DMS79 treated with DMSO at 0.1 percent for 48 hours (cell line): ENCODE measurements around the gene AMBRA1.

Experiments used
- DNase-seq: peaks from one replicate; lab custom pipeline; 2025; lab: John Stamatoyannopoulos, UW

AMBRA1 gene

GRCh38 chr11:46570790-46571398 lies 22.9 kb downstream of the AMBRA1 start:
- no peak for DNase-seq

- no peak for DNase-seq
Measured at GRCh38 chr11:46565232-46565840, 28.5 kb downstream of the AMBRA1 start.

DNA sequence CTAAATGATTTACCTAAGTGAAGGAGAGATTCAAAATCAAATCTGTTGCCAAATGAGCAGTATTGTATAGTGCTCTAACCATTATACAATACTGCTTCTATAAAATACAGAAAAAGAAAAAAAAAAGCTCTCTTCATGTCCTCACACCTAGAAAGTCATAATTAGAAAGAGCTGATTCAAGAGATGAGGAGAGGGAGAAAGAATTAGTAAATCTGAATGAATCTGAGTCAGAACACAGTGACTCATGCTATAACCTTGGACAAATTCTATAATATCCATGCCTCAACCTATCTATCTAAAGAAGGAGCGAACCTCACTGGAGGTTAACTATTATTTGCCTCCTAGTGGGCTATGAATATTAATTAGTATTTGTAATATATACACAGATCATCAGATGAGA lies 29.4 kb downstream of the AMBRA1 start:
- no peak for DNase-seq

DNA sequence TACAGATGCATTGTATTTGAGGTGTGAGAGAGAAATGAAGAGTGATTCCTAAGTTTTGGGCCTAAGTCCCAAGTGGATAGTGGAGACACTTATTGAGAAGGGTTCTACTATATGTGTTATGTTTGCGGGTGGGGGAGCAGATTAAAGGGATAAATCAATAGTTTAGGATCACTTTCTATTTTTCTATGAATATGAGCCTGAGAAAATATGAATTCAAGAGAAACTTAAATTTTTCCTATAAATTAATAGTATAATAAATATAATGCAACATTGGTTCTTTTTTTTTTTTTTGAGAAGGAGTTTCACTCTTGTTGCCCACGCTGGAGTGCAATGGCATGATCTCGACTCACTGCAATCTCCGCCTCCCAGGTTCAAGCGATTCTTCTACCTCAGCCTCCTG lies 31.3 kb downstream of the AMBRA1 start:
- DNase-seq, result no peak

GRCh38 chr11:46560300-46560991 lies 33.4 kb downstream of the AMBRA1 start:
- peak; percentile 14 for DNase-seq

- DNase-seq, result no peak
Measured at GRCh38 chr11:46559815-46560214, 34.0 kb downstream of the AMBRA1 start.

DNA sequence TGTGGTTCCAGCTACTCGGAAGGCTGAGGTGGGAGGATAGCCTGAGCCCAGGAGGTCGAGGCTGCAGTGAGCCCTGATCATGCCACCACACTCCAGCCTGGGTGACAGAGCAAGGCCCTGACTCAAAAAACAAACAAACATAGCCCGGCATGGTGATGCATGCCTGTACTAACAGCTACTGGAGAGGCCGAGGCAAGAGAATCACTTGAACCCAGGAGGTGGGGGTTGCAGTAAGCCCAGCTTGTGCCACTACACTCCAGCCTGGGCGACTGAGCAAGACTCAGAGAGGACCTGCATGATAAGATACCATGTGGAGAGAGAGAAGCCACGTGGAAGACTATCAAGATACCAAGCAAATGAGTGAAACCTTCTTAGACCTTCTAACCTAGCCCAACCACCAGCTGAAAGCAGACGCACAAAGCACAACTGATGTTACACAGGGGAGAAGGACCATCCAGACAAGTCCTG lies 36.1 kb downstream of the AMBRA1 start:
- DNase-seq, result no peak

DNA sequence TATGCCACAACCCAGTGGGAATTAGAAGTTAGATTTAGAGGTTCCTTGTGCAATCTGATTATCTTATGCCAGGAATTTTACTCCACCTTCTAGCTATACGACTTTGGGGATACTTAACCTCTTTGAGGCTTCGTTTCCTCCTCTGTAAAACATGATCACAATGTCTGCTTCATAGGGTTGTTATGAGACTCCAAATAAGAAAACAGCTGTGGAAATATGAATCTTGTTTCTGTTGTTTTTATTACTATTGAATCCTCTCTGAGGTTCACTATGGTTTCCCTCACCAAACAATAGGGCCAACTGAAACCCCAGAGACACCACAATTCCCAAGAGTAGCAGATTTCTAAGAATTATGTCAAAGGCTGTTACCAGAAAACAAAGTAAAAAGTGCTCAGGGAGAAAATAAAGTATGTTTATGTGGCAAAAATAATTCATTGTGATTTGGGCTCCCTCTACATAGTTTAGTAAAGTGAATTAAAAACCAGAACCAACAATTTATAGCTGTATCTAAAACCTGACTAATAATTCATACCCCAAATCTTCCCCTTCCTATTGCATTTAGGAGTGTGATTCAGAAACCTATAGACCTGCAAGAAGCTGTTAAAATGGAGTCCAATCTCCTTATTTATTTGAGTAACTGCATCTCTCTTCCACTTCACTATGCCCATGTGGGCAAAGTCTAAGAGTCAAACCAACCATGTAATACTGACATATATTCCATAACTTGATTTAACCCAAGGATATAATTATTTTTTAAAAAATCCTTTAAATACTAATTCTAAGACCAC lies 38.4 kb downstream of the AMBRA1 start:
- no peak for DNase-seq

DNA sequence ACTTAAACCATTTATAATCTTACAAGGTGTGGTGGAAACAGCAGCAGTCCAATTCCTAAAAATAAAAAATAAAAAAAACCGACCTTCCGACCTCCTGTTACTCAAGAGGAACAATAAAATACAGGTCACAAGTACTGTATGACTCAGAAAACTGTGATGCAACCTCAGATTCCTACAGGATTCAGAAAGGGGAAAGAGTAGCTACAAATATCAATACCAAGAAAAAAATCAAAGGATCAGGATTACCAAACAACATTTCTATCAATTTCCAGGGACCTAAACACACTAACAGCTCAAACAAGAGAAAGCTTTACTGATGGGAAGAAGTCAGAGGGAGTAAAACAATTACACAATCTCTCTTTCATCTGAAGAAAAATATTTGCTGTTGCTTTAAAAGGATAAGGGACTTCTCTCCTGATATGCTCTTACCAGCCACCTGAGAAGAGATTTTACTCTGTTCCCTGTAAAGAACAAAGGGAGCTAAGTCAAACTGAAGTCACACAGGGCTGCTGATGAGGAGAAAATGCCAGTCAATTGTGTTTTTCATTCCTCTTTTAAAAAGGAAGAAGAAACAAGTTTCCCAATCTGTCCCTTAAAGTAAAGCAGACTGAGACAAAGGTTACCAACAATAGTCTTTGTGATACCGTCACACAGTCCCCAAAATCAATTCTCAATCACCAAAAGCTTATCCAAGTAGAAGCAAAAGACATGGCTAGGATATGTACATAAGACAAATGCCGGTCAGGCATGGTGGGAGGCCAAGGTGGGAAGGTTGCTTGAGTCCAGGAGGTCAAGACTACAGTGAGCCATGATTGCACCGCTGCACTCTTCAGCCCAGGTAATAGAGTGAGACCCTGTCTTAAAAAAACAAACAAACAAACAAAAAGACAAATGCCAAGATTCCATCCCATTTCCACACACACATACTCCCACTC lies 39.3 kb downstream of the AMBRA1 start:
- DNase-seq, result no peak

DNA sequence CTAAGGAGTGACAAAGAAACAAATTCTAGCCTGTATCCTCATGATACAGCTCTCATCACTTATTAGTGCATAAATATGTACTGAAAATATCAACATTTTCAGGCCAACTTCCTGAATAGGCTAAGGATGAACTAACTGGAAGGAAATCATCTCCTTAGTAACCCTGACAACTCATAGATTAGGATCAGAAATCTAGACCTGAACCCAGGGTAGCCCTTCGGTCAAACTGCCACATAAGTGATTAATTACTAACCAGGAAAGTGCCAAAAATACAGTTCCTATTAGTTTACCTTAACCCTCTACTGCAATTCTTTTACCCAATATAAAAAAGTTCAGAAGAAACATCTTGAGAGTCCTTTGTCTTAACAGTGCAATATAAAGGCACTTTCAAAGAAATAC lies 40.0 kb downstream of the AMBRA1 start:
- no peak for DNase-seq

GRCh38 chr11:46551261-46551660 lies 42.6 kb downstream of the AMBRA1 start:
- DNase-seq, result no peak

- no peak for DNase-seq
Measured at GRCh38 chr11:46547579-46547978, 46.2 kb downstream of the AMBRA1 start.

DNA sequence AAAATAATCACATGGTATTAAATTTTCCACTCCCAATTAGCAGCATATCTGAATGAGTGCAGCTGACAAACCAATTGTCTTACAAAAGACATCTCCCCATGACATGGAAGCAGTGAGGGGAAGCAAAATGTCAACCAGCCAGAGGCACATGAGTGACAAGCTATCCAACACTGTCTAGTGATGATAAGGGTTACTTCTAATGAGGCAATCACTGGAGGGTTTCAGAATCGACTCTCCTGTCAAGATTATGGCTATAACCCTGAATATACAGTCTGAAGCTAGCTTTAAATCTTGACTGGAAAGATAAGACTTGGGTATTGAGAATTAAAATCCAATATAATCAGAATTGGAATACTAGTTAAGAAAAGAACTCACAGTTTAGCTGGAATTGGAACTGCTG lies 50.3 kb downstream of the AMBRA1 start:
- no peak for DNase-seq

- DNase-seq, result no peak
Measured at GRCh38 chr11:46541593-46542371, 52.0 kb downstream of the AMBRA1 start.

GRCh38 chr11:46540807-46541206 lies 53.0 kb downstream of the AMBRA1 start:
- no peak for DNase-seq

DNA sequence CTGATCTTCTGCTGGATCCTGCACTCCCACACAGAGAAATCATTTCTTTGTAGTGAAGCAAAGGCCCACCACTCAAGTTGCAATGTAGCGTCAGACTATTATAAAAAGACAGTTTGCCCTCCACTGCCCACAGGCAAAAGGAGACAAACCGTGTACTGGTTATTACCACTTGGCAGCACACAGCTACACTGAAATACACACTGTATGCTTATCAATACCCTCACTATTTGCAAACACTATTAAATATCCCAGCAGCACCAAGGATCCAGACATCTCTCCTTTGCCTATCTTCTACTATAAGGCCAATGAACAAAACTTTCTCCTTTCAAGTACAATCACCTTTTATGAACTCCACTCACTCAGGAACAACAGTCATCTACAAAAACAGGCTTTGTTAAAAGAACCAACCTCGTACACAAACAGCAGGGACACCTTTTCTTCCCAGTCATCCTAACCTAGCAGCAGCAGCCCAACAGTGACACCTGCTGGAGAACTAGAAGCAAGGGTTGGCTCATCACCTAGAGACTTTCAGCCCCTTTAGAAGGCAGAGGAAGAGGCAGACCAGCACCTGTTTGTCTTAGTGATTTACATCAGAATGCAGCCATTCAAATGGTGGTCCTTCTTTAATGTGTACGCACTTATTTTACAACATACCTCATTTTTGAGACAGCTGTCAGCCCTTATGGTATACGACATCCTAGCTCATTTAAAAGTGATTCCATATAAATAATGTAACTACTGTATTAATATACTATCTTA lies 56.1 kb downstream of the AMBRA1 start:
- peak; percentile 89 for DNase-seq

- DNase-seq, result no peak
Measured at GRCh38 chr11:46537121-46537520, 56.7 kb downstream of the AMBRA1 start.

GRCh38 chr11:46535688-46536087 lies 58.1 kb downstream of the AMBRA1 start:
- DNase-seq, result no peak

- DNase-seq, result no peak
Measured at GRCh38 chr11:46534711-46535110, 59.1 kb downstream of the AMBRA1 start.
